HG03064 (cell line): ENCODE data around the gene RBSN.

Experiments
- ATAC-seq: cut with Tn5 transposase; IDR thresholded peaks from one replicate; pipeline ENCODE4 v1.9.1; 2021; ENCODE audit warnings: low read depth; ENCODE audit not compliant: unreplicated experiment

The RBSN gene

GRCh38 chr3:15063656-15064286, 35.2 kb downstream of the RBSN start:
- ATAC-seq, result no peak

- no peak for ATAC-seq
Measured at GRCh38 chr3:15063238-15063637, 35.7 kb downstream of the RBSN start.

- no peak for ATAC-seq
Measured at GRCh38 chr3:15060029-15060428, 38.9 kb downstream of the RBSN start.

- ATAC-seq, result no peak
Measured at GRCh38 chr3:15056676-15057404, 42.1 kb downstream of the RBSN start.

- no peak for ATAC-seq
Measured at GRCh38 chr3:15055019-15055557, 43.9 kb downstream of the RBSN start.

- ATAC-seq, result no peak
Measured at GRCh38 chr3:15053541-15053940, 45.4 kb downstream of the RBSN start.

GRCh38 chr3:15052335-15053242, 46.4 kb downstream of the RBSN start:
- no peak for ATAC-seq

GRCh38 chr3:15051531-15051930, 47.4 kb downstream of the RBSN start:
- peak; percentile 66 for ATAC-seq

GRCh38 chr3:15050405-15051092, 48.4 kb downstream of the RBSN start:
- peak; percentile 67 for ATAC-seq

- no peak for ATAC-seq
Measured at GRCh38 chr3:15049584-15049983, 49.4 kb downstream of the RBSN start.

- no peak for ATAC-seq
Measured at GRCh38 chr3:15045667-15046066, 53.3 kb downstream of the RBSN start.

- ATAC-seq, result no peak
Measured at GRCh38 chr3:15044326-15044725, 54.6 kb downstream of the RBSN start.

- ATAC-seq, result no peak
Measured at GRCh38 chr3:15043408-15044171, 55.4 kb downstream of the RBSN start.

GRCh38 chr3:15042936-15043335, 56.0 kb downstream of the RBSN start:
- ATAC-seq, result no peak

- no peak for ATAC-seq
Measured at GRCh38 chr3:15041950-15042349, 57.0 kb downstream of the RBSN start.

GRCh38 chr3:15040844-15041243, 58.1 kb downstream of the RBSN start:
- ATAC-seq, result no peak

- no peak for ATAC-seq
Measured at GRCh38 chr3:15038306-15038705, 60.6 kb downstream of the RBSN start.

- ATAC-seq, result no peak
Measured at GRCh38 chr3:15033103-15033502, 65.8 kb downstream of the RBSN start.

- no peak for ATAC-seq
Measured at GRCh38 chr3:15032650-15033049, 66.3 kb downstream of the RBSN start.

GRCh38 chr3:15029625-15030024, 69.3 kb downstream of the RBSN start:
- ATAC-seq, result no peak
